Activated CD4-positive, alpha-beta T cell treated with anti-CD3 and anti-CD28 coated beads, Interleukin-2, amount 50 U/mL, for 48 hours (primary cell): ENCODE data around the gene FHAD1.

Source experiments
- DNase-seq, 2 experiments: peaks; one replicate each; pipeline ENCODE4 v3.0.0-alpha.2; 2020

FHAD1 gene

DNA sequence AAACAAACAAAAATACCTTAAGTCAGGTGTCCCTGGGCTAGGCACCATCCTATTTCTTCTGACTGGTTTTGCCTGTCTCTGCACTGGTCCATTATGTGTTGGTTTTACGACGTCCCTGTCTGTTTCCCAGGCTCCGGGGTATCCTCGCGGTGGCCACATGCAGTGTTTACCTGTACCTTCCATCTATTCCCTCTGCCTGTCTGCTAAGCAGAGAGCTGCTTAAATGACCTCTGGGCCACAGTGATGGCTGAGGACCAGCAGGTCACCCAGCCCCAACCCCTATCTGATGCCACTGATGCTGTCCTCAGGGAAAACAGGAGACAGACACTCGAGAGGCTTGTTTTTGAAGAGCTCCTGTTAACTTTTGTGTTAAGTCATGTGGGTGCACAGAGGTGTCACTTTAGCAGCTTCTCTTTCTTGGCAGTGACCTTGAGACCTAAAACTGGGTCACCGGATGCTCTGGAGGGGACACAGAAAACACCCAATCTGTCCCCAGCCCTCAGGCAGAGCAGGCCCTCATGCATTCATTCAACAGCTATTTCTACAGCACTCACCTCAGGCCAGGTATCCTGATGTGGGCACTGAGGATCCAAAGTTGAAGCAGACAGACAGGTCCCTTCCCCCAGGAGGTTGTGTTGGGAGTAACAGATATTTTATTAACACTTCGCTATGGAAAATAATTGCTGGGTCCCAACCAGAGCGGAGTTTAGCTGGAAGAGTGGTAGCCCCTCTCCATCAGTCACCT, 158.3 kb downstream of the FHAD1 start:
- DNase-seq = no peak

DNA sequence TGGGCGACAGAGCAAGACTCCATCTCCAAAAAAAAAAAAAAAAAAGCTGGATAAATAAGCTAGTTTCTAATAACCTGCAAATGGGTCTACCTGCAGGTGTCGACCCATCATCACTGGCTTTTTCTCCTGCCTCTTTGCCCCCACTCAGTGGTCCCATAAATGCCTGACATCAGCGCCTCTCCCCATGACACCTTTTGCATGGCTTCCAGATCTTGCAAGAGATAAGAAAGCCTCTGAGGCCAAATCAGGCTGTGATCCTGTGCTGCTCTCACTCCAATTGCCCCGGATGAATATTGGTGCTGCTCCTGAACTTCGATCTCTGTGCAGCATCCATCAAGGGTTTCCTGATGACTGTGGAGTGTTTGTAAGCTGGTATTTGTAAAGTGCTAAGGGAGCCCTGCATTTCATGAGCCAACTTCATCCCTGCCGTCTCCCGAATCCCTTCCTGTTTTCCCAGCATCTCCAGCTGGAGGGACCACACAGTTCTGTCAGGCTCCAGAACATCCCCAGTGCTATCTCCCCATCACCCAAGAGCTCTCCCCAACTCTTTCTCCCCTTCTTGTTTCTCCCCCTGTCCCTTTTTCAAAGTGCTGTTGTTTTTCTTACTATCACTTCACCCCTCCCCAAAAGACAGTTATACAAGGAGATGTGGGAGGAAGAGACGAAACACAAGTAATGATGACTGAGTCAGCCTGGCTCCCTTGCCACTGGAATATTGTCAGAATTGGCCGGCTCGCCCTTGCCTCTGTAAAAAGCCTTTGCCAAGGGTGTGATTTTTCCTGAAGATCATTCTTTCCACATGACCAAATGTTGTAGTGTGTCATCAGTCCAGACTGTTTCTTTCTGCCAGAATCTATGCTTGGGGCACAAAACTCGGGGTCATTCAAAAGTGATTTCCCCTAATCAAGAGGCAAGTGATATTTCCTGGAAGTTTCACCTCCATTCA, 159.9 kb downstream of the FHAD1 start:
- DNase-seq = no peak

DNA sequence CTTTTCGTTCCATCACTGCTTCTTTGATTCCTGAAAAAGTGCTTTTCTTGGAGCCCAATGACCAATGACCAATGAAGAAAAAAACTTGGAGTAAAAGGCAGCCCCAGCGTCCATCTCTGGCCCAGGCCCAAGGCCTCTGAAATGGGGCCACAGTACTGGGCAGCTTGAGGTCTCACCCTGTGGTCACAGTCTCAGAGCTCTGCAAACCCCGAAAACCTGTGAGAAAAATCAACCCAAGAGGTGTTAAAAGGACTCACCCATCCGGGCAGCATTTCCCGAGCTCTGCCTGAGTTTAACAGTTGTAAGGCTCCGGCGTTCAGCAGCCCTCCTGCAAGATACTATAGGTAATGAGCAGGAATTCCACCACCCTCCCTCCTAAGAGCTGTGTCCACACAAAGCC, 160.6 kb downstream of the FHAD1 start:
- no peak for DNase-seq

DNA sequence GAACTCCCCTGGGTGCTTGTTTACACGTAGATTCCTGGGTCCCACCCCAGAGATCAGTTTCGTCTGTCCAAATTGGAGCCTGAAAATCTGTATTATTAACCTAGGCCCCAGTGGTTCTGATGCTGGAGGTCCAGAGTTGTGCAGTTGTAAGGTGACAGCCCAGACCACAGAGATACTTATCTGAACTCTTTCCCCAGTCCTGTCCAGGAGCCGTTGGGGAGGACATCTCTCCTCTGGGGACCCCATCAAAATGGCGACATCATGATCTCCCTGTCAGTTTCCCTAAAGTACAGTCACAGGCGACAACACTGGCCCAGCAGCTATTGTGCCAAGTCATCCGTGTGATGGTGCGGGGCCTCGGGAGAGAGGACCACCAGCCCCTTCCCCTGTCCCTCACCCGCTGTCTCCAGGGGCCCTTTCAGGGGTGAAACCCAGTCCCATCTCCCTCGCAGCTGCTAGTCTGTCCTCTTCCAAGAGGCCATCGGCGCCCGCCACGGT, 161.9 kb downstream of the FHAD1 start:
- DNase-seq = no peak

DNA sequence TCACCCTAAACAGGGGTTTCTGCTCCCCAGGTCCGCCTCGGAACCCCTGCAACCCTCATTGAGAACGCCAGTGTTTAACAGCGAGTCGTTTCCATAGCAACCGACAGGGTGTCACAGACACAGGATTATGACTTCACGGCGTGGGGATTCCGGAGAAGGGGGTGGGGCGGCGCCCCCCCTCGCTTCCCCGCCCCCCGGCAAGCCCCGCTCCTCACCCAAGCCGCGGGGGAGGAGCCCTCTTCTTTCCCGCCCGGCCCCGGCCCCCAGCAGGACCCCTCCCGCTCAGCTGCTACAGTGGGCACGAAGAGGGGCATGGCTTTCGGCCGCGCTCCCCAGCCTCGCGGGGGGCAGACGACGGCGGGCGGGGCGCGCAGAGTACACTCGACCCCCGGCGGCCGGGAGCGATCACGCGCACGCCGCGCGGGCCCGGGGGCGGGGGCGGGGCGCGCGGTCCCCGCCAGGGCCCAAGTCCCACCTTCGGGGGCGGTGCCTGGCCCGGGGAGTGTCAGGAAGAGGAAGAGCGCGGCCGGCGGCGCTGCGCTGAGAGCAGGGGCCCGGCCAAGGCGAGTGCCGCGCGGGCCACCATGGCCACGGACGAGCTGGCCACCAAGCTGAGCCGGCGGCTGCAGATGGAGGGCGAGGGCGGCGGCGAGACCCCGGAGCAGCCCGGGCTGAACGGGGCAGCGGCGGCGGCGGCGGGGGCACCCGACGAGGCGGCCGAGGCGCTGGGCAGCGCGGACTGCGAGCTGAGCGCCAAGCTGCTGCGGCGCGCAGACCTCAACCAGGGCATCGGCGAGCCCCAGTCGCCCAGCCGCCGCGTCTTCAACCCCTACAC, 162.6 kb downstream of the FHAD1 start, which contains the start of gene EFHD2:
EFHD2 (plus strand) TSS at position 501 of the 835 bp plus-strand sequence; CDS start at position 585, 84 bp downstream.
- DNase-seq = peak; percentile 86 to 88

DNA sequence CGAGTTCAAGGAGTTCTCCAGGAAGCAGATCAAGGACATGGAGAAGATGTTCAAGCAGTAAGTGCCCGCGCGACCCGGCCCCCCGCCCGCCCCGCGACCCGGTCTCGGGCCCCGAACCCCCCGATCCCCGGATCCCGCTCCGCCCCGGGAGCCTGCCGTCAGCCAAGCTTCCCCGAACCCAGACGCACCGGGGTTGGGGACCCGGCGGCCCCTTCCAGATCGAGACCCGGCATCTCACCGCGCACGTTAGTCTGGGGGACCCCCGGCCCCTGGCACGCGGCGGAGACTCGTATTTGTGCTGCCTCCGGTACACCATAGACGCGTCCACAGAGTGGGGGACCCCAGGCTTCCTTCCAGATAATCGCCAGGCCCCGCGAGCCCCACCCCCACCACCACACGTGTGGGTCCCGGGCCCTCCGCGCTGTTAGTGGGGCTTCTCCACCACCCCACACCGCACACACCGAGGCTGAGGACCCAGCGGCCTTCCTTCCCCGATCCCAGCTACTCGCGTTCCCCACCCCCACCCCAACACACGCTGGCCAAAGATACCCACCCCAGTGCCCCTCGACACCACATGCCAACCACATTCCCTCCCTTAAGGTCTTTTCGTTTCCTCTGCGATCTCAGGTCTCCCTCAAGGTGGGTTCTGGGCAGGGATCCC, 163.3 kb downstream of the FHAD1 start:
- no peak for DNase-seq

DNA sequence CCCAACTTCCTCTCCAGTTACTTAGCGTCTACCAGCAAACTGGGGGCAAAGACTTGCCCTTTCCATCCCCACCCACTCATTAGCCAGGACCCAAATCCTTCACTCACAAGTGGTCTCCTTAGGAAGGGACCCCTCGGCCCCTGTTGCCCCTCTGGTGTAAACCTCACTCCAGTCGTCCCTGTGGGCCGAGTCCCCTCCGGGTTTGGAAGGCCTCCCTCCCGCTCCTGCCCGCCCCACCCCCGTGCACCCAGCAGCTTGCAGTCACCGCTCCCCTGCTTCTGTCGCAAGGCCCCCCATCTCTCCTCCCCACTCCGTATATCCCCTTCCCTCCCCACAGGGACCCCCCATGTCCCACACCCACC, 163.8 kb downstream of the FHAD1 start:
- peak in 1 of 2 experiments; percentile 25 for DNase-seq

DNA sequence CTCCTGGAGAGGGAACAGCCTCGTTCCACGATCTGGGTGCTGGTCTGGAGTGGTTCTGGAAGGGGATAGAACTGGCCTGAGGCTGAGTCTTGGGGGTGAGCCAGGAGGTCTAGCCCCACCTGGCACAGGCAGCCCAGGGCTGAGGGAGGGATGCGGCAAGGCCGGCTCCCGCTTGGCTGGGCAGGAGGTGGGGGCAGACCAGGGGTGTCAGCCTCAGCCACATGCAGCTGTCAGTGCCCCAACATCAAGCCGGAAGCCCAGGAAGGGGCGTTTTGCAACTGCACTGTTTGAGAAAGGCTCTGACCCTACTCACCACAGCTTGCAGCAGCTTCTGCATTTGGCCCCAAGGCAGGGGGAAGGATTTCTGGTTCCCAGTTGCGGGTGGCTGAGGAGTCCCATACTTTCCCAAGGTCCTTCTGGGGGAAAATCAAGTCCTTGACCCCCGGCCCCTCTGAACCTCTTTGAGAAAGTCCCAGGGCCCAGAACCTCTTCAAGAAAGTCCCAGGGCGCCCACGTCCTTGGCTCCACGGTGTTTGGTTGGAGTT, 164.6 kb downstream of the FHAD1 start:
- DNase-seq = peak; percentile 38 to 54

DNA sequence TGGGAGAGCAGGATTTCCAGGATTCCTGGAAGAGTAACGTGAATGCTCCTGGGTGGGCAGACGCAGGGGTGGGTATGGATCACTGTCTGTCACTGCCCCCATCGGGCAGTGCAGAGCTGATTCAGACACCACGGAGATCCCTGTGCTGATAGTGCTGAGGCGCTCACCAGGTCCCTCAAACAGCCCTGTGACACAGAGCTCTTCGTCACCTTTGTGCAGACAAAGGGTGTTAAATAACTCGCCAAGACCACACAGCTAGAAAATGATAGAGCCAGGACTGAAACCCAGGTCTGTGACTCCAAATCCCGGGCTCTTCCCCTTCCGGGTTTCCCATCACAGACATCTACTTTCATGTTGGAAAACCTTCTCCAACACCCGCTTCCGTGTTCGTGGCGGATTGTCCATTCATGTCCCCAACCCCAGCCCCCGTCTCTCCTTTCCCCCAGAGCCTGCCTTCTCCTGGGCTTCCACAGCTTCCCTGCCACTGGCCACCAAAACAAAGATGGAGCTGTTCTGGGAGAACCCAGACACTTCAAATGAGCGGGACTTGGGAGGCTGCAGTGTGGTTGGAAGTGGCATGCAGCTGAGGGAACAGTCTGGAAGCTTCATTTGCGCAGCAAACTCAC, 165.3 kb downstream of the FHAD1 start:
- DNase-seq = peak; percentile 47 to 57

DNA sequence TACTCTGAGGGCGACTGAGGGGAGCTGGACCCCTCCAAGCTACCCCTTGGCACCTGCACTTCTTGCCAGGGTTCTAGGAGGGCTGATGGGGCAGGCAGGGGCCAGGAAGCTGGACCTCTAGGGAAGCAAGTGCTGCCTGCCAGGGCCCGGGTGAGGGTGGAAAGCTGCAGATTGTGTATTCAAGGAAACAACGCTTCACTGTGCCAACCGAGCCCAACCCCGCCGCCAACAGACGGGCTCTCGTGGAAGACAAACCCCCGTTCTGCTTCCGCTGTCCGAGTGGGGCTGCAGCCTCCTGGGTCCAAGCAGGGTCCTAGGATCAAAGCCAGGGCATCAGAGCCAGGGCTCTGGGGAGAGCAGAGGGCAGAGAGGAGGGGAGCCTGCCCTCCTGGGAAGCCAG, 165.8 kb downstream of the FHAD1 start:
- DNase-seq = no peak

DNA sequence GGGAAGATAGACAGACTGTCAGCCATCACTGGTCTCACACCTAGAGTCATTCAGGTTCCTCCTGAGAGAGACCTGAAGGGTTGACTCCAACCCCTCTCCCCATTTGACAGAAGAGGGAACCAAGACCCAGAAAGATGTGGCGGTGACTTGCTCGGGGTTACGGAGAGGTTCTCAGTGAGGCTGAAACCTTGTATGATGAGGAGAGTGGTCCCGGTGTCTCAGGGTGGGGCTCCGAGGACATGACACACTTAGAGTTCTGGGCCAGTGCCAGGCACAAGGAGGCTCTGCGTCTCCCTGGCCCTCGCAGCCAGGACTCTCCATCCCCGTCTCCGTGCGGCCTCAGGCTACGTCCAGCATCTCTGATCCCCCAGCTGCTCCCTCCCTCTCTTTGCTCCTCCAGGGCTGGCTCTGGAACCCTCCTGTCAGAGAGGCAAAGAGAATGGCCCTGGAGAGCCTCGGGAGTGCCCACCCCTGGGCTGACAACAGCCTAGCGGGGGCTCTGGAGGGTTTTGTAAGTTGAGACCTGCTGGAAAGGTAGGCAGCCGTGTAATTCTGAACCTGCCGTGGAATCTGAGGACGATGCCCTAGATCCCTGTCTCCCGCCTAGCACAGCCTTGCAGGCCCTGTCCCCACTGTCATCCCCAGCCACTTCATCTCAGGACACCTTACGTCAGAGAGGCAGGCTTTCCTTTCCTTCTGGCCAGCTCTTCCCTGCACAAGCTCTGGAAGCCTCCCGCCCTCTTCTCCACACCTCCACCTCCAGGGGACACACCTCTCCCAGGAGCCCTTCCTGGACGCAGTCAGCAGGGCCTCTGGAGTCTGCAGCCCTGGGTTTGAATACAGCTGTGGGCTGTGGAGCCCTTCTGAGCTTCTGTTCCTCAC, 166.8 kb downstream of the FHAD1 start:
- no peak for DNase-seq

DNA sequence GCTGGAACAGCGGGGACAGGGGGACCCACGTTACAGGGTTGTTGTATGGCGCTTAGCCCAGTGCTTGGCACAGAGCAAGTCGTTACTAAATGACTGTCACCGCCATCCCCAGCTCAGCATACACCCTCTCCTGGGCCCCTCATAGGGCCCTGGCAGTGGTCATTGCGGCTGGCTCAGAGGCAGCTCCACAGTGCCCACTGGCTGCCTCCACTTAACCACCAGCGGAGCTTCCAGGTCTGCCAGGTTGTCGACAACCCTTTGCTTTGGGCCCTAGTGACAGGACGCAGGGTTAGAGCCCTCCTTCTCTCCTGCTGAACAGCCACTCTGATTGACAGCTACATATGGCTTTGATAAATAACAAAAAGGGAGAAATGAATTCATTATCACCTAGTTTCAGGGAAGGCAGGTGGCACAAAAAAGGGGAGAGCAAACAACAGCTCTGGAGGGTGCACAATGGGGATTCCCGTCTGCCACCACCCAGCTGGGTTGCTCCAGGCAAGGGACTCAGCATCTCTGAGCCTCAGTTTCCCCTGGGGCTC, 167.5 kb downstream of the FHAD1 start:
- DNase-seq = no peak

DNA sequence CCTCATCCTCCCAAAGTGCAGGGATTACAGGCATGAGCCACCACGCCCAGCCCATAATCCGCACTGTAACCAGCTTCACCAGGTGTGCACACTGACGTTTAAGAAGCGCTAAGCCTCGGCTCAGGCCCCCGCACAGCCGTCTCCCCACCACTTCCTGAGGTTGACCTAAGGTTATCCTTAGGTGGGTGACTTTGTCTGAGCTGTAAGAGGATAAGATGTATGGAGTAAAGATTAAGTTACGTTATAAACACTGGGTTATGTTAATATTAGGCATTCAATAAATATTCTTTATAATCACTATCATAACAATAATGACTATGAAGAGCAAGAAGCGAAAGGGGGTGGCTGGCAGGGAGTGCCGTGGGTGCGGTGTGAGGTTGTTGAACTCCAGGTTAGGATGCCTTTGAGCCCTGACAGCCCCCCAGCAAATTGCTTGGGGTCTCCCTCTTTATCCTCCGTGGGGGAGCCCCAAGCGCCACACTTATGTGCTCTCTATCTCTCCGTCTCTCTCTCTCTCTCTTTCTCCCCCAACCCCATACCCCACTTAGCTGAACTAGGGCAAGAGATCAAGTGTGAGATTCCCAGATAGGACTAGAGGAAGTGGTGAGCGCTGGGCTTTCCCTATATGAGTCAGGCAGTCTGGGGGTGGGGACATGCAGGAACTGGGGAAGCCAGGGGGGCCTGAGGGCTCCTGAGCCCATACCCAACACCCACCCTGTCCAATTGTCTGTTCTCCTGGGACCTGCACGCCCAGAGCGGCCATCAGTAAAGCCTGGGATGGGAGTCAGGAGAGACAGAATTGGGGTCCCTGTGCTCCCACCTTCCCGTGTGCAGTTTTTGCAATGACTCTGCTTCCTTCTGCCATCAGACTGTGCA, 170.3 kb downstream of the FHAD1 start:
- peak; percentile 55 to 69 for DNase-seq

DNA sequence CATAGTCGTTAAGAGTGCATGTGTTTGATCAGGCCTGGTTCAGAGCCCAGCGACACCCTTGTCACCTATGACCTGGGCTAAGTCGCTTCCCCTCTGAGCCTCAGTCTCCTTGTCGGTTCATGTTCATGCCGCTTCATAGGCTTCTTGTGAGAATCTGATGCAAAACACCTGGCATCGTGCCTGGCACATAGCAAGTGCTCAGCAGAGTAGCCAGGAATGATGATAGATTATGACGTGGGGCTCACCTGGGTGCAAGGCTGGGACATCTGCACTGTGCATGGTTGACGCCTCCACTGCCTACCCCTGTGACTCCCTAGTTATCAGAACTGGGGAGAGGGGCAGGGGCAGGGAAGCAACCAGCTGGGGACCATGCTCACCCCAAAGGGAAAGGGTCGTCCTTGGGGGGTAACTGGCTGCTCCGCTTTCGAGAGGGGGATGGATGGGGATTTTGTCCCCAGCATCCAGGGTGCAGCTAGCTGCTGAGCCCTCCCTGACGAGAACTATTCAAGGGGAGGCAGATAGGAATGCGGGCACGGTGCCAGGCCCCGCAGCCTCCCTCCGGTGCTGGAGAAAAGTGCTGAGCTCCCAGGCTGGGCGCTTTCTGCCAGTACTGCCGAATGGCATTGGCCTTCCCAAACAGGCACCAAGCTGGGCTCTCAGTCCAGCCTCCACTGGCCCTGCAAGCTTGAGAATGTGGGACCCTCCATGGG, 171.9 kb downstream of the FHAD1 start:
- DNase-seq = no peak

DNA sequence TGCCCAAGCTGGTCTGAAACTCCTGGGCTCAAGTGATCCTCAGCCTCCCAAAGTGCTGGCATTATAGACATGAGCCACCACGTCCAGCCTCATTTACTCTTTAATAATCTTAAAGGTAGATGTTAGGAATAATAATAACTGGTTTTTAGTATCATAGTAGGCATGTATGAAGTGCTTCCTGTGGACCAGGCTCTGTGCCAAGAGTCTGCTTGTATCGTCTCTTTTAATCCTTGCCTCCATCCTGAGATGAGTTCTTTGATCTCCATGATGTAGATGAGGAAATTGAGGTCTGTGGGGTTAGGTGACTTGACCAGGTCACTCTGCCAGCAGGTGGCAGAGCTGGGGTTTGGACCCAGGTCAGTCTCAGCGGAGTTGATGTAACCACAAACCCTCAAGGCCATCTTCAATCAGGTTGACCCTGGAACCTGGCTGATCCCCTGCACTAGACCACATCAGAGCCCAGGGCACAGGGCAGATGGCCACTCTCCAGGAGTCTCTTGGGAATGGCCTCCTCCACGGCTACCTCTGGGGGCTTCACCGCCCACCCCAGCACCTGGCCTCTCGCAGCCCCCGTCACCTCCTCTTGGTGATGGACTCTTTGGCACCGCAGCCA, 173.9 kb downstream of the FHAD1 start:
- no peak for DNase-seq

DNA sequence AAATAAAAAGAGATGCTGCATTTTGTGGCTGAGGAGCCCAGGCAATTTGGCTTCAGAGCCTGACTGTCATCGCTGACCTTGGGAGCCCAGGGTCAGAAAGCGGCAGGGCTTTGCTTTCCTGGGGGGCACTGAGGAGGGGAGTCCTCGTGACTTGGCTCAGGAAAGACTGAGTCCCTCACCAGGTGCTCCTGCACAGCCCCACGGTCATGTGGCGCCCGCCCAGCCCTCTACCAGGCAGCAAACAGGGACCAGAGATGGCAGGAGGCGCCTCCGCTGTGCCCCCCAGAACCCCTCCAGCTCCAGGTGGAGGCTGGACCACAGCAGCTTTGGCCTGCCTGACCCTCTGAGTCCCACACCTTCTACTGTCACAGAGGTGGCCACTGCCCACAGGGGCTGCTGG, 175.8 kb downstream of the FHAD1 start:
- DNase-seq = no peak

DNA sequence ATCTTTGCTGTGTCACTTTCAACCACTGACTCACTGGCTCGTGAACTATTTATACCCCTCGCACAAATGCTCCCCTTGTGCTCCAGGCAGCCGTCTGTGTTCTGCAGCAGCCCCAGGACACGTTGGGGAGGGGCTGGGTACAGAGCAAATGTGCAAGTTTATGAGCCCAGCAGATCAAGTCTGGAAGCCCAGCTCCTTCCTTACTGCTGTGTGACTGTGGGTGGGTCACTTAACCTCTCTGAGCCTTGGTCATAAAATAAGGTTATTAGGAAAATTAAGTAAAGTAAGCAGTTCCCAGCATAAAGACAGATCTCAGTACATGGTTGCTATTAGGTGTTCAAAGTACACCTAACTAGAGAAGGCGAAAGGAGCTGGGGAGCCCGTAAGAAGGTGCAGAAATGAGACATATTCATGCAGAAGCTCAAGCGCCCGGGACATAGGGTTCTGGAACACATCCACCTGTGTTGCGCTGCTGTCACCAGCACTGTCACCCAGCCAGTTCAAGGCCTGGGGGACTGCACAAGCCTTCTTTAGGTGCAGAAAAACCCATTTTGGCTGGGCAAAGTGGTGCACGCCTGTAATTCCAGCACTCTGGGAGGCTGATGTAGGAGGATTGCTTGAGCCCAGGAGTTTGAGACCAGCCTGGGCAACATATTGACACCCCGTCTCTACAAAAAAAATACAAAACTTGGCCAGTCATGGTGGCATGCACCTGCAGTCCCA, 176.5 kb downstream of the FHAD1 start:
- DNase-seq = no peak
